Hypothalamus (tissue), 51 donors: ENCODE data around the gene PRCC.
"Not testable (repeated sequence)": the region's sequence is repeated elsewhere in the genome, so short reads cannot be mapped to it uniquely, and the experiment has no call there.

Source experiments
- DNase-seq, 51 donors: peaks; one replicate each; lab custom pipeline; 2025; lab: John Stamatoyannopoulos, UW

Gene PRCC

DNA sequence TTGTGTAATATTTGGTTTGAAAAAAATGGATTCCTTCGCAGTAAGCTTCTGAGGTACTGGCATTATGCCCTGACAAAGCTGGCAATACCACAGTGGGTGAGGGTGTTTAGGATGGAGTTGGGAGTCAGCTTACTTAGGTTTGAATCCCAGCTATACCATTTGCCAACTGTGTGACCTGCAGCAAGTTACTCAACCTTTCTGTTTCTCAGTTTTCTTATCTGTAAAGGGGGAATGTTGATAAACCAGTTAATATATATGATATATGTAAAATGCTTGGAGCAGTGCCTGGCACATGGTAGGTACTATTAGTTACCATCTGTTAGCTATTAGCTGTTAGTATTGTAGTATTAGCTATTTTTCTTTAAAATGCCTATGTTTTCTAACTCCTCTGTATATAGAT is 11.0 kb upstream of the PRCC start:
- no peak for DNase-seq

DNA sequence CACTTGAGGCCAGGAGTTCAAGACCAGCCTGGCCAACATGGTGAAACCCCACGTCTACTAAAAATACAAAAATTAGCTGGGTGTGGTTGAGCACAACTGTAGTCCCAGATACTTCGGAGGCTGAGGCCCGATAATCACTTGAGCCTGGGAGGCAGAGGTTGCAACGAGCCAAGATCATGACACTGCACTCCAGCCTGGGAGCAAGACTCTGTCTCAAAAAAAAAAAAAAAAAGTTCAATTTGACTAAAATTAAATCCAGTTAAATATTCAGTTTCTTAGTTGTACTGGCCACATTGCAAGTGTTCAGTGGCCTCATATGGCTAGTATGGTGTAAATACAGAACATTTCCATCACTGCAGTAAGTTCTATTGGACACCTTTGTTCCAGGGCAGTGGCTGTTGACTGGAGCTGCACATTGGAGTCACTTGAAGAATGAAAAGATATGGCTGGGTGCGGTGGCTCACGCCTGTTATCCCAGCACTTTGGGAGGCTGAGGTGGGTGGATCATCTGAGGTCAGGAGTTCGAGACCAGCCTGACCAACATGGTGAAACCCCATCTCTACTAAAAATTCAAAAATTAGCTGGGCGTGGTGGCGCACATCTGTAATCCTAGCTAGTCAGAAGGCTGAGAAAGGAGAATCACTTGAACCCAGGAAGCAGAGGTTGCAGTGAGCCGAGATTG is 9.6 kb upstream of the PRCC start:
- DNase-seq: not testable (repeated sequence)

DNA sequence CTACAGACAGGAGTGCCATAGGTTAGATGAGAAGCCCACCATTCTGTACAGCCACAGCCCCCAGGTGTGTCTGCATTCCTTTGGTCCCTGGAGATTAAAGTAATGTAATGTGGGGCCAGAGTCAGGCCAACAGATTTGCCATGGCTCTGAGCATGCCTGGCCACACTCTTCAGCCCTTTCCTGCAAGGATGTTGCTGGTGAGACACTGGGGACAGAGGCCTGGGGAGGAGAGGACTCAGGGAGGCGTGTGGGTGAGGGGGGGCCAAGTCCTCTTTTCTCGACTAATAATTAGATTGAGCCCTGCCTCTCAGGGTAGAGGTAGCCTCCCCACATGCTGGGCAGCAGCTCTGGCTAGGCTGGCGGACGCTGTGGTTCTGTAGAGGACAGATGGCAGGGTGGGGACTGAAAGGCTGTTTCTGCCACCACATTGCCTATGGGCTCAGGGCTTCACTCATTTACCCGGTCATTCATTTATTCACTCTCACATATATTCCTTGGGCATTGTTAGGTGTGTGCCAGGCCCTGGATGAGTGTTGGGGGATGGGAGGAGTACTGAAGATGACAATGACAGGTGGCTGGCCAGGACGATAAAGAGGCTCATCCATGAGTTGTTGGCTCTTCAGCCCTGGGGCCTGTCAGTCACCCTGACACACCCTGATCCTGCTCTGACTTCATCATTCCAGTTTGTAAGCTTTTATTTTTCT is 7.1 kb upstream of the PRCC start:
- no peak for DNase-seq

DNA sequence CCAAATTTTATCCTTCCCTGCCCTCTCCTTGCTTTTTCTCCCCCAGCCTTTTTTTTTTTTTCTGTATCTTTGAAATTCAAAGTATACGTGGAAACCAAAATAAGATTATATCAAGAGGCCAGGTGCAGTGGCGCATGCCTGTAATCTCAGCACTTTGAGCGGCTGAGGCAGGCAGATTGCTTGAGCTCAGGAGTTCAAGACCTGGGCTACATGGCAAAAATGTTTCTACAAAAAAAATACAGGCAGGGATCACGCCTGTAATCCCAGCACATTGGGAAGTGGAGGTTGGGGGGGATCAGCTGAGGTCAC is 6.6 kb upstream of the PRCC start:
- no peak for DNase-seq

DNA sequence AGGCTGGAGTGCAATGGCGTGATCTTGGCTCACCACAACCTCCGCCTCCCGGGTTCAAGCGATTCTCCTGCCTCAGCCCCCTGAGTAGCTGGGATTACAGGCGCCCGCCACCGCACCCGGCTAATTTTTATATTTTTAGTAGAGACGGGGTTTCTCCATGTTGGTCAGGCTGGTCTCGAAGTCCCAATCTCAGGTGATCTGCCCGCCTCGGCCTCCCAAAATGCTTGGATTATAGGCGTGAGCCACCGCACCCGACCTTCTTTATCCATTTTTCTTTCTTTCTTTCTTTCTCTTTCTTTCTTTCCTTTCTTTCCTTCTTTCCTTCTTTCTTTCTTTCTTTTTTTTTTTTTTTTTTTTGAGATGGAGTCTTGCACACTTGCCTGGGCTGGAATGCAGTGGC is 2.2 kb upstream of the PRCC start:
- DNase-seq: not testable (repeated sequence)

DNA sequence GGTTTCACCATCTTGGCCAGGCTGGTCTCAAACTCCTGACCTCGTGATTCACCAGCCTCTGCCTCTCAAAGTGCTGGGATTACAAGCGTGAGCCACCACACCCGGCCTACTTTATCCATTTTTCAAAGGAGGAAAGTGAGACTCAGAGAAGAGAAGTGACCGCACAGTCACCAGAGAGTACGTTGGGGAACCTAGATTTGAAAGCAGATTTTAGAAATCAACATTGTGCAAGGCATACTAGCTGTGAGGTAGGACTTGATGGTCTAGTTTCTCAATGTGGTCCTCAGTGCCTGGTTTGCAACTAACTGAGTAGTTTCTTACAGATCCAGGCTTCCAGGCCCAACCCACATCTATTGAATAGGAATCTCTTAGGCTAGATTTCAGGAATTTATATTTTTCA is 1.7 kb upstream of the PRCC start:
- DNase-seq: no peak

DNA sequence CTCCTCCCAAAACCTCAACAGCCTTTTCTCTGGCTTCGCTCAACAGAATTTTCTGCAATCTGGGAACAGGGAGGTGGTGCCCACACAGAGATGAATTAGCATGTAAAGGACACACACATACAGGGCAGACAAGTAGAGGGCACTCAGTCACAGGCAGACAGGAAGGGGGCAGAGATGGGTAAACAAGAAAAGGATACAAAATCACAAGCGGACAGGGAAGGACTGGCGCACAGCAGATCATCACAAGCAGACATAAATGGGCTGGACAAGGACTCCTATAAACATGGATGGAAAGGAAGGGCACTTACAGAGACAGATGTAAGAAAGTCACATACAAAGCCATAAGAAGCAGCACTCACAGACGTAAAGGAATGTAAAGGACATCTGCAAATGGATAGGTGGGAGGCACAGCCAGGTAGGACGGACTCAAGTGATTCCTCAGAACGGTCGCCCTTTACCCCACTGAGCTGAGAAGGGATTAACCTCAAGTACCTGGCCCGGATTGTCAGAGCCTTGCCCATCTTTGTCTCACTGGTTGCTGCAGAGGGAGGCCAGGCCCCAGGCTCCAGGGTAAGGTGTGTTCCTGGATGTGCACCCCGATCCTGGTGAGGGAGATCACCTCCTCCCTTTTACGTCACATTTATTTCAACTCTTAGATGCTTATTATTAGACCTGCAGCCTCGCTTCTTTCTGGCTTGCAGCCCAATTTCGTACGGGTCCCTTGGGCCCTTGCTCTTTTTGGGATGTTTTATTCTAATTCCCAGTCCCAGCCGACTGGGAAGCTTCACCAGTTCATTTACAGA is 836 bp upstream of the PRCC start:
- DNase-seq: peak in 12 of 51 donors; percentile 4 to 63 (median 45)

DNA sequence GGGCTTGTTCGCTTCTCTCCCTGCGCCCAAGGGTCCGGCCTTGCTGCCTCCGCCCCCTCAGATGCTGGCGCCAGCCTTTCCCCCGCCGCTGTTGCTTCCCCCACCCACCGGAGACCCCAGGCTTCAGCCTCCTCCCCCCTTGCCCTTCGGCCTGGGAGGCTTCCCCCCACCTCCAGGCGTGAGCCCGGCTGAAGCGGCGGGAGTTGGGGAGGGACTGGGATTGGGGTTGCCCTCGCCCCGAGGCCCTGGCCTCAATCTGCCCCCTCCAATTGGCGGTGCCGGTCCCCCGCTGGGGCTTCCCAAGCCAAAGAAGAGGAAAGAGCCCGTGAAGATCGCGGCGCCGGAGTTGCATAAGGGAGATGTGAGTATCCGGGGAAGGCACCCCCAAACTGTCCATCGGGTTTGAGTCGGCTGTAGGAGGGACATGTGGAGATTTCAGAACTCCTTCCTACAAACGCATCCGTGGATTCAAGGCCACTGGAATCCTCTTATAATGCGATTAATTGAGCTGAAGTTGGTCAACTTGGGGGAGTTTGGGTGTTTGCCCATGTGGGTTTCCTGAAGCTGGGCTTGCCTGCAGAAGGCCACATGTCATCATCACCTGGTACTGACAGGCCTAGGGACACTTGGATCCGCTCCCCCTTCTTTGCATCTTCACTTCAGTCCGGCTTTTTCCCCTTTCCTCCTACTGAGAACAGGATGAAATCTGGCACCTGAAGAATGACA is 707 bp downstream of the PRCC start:
- DNase-seq: peak in 20 of 51 donors; percentile 8 to 65 (median 36)

GRCh38 chr1:156768610-156769295 is 1.4 kb downstream of the PRCC start:
- DNase-seq: no peak

DNA sequence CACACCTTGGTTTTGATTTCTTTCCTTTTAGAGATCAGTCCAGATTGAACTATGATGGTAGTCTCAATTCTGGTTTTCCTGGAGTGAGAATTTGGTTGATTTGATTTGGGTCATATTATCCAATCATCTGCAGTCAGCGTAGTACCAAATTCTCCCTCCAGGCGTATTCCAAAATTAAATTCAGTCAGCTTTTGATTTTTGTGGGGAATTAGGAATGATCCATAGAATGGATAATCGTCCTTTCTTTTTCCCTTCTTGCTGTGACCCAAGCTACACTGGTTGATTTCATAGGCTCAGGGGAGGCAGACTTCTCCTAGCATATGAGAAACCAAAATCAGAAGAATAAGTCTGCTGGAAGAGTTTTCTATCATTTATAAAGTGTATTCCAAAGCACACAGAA is 4.9 kb downstream of the PRCC start:
- no peak for DNase-seq

GRCh38 chr1:156772728-156773497 is 5.6 kb downstream of the PRCC start:
- DNase-seq: peak in 3 of 51 donors; percentile 2 to 12 (median 5)

GRCh38 chr1:156773607-156774006 is 6.3 kb downstream of the PRCC start:
- DNase-seq: no peak

- DNase-seq: no peak
These were observed 8.5 kb downstream of the PRCC start for GRCh38 chr1:156775799-156776198.

- no peak for DNase-seq
These were observed 9.6 kb downstream of the PRCC start for GRCh38 chr1:156776942-156777341.

- DNase-seq: no peak
These were observed 10.2 kb downstream of the PRCC start for GRCh38 chr1:156777573-156777972.

DNA sequence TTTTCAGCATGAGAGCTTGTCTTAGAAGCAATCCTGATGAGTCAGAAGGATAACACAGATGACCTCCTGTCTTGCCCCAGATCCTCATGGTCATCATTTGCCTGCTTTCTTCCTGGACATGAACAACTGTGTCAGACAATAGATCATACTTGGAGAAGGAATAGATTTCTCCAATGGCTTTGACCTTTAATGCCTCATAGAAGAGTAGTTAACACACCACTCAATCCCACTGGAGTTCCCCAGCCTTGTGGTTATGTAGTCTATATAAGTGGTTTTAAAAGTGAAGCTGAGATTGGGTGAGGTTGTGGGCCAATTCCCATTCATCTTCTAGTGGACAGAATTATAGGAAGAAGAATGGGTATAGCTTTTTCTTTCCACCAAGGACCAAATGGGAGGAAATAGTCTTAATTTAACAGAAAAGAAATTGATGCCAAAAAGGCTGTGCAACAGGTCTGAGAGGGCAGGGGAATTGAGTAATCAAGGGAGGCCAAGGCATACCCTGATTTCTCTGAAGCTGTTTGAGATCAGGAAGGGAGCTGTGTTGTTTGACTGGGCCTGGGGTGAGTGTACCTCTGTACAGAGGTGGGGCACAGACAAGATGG is 14.4 kb downstream of the PRCC start:
- DNase-seq: no peak

DNA sequence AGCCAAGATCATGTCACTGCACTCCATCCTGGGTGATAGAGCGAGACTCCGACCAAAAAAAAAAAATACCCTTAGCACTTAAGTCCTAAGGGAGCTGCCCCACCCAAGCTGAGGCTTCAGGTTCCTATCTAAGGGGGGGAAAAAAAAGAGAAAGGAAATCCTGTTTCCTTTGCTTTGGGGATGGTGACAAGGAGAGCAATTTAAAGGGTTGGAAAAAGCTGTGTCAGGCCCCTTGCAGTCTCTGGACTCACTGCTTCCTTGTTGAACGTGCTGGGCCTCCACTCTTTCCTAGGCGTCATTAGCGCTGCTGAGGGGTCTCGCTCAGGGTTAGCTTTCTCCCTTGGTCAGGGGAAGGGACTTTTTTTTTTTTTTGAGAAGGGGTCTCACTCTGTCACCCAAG is 18.1 kb downstream of the PRCC start:
- no peak for DNase-seq

GRCh38 chr1:156786640-156787039 is 19.3 kb downstream of the PRCC start:
- no peak for DNase-seq

DNA sequence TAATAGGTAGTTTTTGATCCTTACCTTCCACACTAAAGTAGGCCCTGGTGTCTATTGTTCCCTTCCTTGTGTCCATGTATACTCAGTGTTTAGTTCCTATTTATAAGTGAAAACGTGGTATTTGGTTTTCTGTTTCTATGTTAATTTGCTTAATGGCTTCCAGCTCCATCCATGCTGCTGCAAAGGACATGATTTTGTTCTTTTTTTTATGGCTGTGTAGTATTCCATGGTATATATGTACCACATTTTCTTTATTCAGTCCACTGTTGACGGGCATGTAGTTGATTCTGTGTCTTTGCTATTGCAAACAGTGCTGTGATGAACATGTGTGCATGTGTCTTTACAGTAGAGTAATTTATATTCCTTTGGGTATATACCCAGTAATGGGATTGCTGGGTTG is 20.8 kb downstream of the PRCC start:
- no peak for DNase-seq
